Aorta (tissue), 5 donors: ENCODE measurements around the gene UCKL1. TPM values are rescaled to one million over a fixed set of nuclear protein-coding genes. Genes with fewer than 3 reads are reported as not detected.

Experiments
- ATAC-seq: fragments of 200-7000 bp; cut with Tn5 transposase; one replicate; pipeline ENCODE4 v1.9.1; 2022; ENCODE audit warnings: moderate library complexity; ENCODE audit not compliant: low FRiP score
- DNase-seq, 2 donors: peaks; one replicate each; pipeline ENCODE4 v3.0.0-alpha.2; 2020
- H3K27ac ChIP-seq, 2 donors: one replicate each; pipeline ENCODE4 v1.5.1; 2013; ENCODE audit warnings: low read length in 2 of 2, mild to moderate bottlenecking in 2 of 2, moderate library complexity in 2 of 2, control low read depth in 1 of 2, inconsistent platforms in 1 of 2, low read depth in 1 of 2
- H3K27me3 ChIP-seq, 2 donors: one replicate each; pipeline ENCODE4 v1.6.1; 2013; ENCODE audit warnings: control low read depth in 1 of 2, low read length in 1 of 2, mild to moderate bottlenecking in 1 of 2, moderate library complexity in 1 of 2; ENCODE audit not compliant: insufficient read depth in 2 of 2, control insufficient read depth in 1 of 2
- H3K36me3 ChIP-seq, 2 donors: one replicate each; pipeline ENCODE4 v1.6.1; 2013; ENCODE audit warnings: control low read depth in 1 of 2, low read length in 1 of 2, mild to moderate bottlenecking in 1 of 2; ENCODE audit not compliant: insufficient read depth in 2 of 2, control insufficient read depth in 1 of 2
- H3K4me1 ChIP-seq, 2 donors: one replicate each; pipeline ENCODE4 v1.6.1; 2013; ENCODE audit warnings: low read length in 2 of 2, control low read depth in 1 of 2, mild to moderate bottlenecking in 1 of 2, moderate library complexity in 1 of 2; ENCODE audit not compliant: insufficient read depth in 2 of 2, control insufficient read depth in 1 of 2
- H3K4me3 ChIP-seq, 2 donors: one replicate each; pipeline ENCODE4 v1.5.1; 2013; ENCODE audit warnings: low read length in 2 of 2, control low read depth in 1 of 2, mild to moderate bottlenecking in 1 of 2
- H3K9me3 ChIP-seq: one replicate; pipeline ENCODE4 v1.6.1; 2013; ENCODE audit warnings: mild to moderate bottlenecking, low read length; ENCODE audit not compliant: control insufficient read depth
- WGBS, 2 donors: extraction: QIAGEN DNeasy Blood & Tissue Kit; methylation state at CpG; one replicate each; pipeline ENCODE4 v1.1.7; 2013; 5-methylcytosine and 5-hydroxymethylcytosine counted together
- intact Hi-C, 2 donors: fragments of 100-400 bp; cut with DNase I; formaldehyde crosslinking; loops; one replicate each; pipeline versions ENCODE4 v1.14.2 to v1.15.0; 2022
- polyA plus RNA-seq, 2 donors: library from polyadenylated mRNA; stranded (reverse); fragments of 200-250 nt; gene quantifications; one replicate each; pipeline ENCODE4 v1.2.3, GENCODE V29; 2013
- total RNA-seq, 2 donors: library from RNA; stranded (reverse); fragmentation: NEBNext Ultra II Directional; extraction: Animal tissue kit (Norgen Biotek cat#: 25700); gene quantifications; one replicate each; pipeline ENCODE4 v1.2.1, GENCODE V29; 2021
- donor health status: healthy with polysubstance abuse.
- donor health status: Bipolar disorder and iron deficiency.
- donor health status: DM: no; HTN: no; CAD: no.
- donor health status: DM: no; HTN: no; CAD: no.
- donor health status: DM: yes; HTN: yes; CAD: no.

UCKL1 gene
- total and polyA plus RNA-seq, 4 donors, result 24.3 to 85.0 (median 33.4) TPM

DNA sequence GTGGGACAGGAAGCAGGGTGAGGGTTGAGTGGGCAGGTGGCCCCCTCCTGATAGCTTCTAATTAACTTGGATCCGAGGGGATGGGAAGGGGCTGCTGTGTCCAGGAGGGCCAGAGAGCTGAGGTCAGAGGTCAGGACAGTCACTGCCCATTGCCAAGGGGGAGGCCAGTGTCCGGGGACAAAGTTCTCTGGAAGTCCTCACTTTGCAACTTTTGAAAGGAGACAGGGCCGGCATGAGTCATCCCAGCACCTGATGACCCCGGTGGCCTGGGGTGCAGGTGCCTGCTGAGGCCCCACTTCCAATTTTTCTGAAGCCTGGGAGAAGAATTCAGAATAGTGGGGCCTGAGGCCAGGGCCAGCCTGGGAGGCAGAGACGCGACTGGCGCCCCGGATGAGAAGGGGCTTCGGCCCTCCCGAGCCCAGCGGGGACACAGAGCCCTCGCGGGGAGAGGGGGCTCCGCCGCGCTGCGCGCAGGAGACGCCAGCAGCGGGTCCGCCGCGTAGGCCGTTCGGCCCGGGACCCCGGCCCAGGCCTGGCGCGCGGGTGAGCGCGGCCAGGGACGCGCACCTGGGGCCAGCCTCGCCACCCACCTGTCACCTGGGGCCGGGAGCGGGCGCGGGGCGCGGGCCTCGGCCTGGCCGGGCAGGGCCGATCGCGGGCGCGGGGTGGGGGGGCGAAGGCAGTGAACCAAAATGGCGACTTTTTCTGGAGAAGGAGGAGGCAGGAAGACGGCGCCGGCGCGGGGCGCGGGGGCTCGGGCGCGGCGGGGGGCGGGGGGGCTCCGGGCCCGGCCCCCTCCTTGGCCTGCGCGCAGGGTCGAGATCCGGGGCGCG is 12.9 kb upstream of the UCKL1 start:
- intact Hi-C loops, result no loop called here
- peak overlapping the region; percentile 80 to 86 for H3K4me3 ChIP-seq
- DNase-seq, result peak; percentile 61 to 81
- WGBS, 2 donors, result 1% methylated on average over 31 to 70 of the region's 70 CpGs
- H3K36me3 ChIP-seq, result peaks cover 0 to 3% of the 10 kb centered on the region in 2 donors
- H3K27ac ChIP-seq, result no peak overlapping the region
- H3K4me1 ChIP-seq, result no peaks in the 10 kb centered on the region
- H3K27me3 ChIP-seq, result no peaks in the 10 kb centered on the region
- H3K9me3 ChIP-seq, result no peaks in the 10 kb centered on the region
- no peak for ATAC-seq

DNA sequence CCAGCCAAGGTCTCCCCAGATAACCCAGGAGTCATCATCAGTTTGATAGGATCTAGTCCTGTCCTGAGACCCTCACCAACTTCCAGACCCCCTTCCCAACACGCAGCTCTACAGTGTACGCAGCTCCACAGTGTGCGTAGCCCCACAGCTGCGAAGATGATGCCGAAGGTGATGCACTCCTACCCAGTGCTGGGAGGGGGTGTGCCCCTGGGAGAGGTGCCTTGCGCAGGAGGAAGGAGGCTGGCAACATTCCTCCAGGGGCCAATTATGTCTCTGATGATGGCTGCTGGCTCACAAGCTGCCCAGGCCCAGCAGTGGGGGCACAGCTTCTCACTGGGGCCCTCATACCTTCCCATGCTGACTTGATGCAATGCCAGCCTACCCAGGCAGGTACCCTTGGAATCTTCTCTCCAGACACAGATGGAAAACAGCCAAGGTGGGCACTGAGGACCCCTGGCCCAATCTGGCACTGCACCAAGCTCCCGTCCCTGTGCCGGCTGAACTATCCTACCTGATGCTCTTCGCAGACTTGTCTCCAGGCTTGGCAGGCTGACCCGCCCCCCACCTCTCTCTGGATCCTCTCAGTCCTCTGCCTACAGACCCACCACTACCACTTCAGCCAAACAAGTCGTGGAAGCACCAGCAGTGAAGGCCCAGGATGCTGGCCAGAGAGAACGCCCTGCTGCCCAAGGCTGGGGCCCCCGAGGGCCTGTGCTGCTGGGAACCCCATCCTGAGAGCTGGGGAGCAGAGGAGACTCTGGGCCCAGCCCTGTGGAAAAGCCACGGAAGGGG is 12.1 kb upstream of the UCKL1 start:
- Histone ChIP-seq H3K9me3 (no peaks in the 10 kb centered on the region), H3K4me3 (no peak overlapping the region), H3K36me3 (peaks cover 0 to 5% of the 10 kb centered on the region in 2 donors), H3K4me1 (no peaks in the 10 kb centered on the region), H3K27me3 (no peaks in the 10 kb centered on the region), H3K27ac (no peak overlapping the region)
- ATAC-seq (no peak), DNase-seq (peak in 1 of 2 donors; percentile 71)
- intact Hi-C loops, result no loop called here
- 72 to 74% methylated on average over 14 of the region's 14 CpGs for WGBS, 2 donors

DNA sequence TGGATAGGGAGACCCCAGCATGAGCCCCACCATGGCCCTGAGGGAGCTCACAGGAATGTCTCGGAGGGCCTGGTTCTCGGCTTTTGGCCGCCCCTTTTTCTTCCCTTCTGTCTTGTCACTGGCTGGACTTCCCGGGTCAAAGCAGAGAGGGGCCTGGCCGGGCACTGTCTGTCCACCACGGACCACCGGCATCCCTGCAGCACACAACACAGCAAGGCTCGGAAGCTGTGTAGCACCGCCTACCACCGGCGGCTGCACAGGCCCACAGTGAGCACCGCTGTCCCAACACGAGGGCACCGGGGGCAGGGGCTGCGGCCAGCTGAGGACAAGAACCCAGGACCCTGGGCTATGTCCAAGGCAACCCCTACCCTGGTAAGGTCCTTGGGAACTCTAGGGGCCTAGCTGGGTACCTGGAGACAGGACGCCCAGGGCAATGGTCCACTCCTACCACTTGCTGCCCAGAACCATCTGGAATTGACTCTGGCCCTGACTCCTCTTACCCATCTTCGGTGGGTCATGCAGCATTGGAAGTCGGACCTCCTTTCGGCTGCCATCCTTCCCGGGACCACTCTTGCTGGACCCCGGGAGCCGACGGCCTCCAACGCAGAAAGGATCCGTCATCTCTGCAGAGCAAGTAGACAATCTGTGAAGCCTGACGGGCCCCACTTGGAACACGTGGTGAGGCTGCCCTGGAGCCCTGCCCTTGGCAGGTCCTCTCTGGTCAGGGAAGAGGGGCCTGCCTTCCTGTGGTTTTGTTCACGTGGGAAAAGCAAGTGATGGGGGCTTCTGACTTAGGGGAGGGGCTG is 11.3 kb upstream of the UCKL1 start:
- WGBS, 2 donors, result 87 to 89% methylated on average over 28 of the region's 28 CpGs
- Histone ChIP-seq H3K4me1 (no peaks in the 10 kb centered on the region), H3K27me3 (no peaks in the 10 kb centered on the region), H3K27ac (no peak overlapping the region), H3K9me3 (no peaks in the 10 kb centered on the region), H3K4me3 (no peak overlapping the region), H3K36me3 (peaks cover 0 to 5% of the 10 kb centered on the region in 2 donors)
- ATAC-seq (no peak), DNase-seq (peak in 1 of 2 donors; percentile 70)
- intact Hi-C loops, result no loop called here

DNA sequence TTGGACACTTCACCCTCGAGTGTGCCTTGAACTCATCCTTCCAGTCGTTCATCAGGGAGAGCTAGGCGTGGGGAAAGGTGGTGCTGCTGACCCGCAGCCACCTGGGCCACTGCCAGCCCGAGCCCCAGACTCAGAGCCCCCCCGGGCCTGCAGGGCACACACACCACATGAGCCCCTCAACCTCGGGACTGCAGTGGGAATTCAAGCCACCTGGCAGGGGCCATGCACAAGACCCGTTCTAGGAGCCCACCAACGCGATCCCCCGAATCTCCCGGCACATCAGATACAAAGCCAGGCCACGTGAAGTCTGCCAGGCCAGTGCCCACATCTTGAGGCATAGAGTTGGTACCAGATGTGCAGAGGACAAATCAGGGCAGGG is 10.7 kb upstream of the UCKL1 start:
- Histone ChIP-seq H3K27ac (no peak overlapping the region), H3K27me3 (no peaks in the 10 kb centered on the region), H3K9me3 (no peaks in the 10 kb centered on the region), H3K36me3 (peaks cover 0 to 5% of the 10 kb centered on the region in 2 donors), H3K4me3 (no peak overlapping the region), H3K4me1 (no peaks in the 10 kb centered on the region)
- intact Hi-C loops, result no loop called here
- DNase-seq, result peak in 1 of 2 donors; percentile 63
- 90 to 91% methylated on average over 13 of the region's 13 CpGs for WGBS, 2 donors
- no peak for ATAC-seq

DNA sequence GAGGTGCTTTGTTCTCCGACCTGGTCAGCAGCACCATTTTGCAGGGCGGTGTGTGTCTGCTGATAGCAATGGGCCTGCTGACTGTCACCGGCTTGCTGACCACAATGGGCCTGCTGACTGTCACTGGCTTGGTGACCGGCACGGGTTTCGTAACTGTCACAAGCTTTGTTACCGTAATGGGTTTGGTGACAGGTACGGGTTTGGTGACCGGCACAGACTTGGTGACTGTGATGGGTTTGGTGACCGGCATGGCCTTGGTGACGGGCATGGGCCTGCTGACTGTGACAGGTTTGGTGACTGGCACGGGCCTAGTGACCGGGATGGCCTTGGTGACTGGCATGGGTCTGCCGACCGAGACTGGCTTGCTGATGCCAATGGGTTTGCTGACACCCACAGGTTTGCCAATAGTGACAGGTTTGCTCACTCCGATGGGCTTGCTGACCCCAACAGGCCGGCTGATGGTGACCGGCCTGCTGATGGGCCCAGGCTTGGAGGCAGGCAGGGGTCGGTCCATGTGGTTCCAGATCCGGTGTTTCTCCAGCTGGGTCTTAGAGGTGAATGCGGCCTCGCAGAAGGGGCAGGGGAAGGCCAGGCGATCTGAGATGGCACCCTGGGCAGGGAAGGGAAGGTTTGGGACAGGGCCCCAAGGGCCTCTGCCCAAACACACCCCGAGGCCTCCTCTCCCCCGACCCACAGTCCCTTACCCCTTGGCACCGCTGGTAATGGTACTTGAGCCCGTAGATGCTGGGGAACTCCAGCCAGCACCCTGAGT is 10.1 kb upstream of the UCKL1 start:
- Histone ChIP-seq H3K36me3 (peaks cover 0 to 5% of the 10 kb centered on the region in 2 donors), H3K4me1 (no peaks in the 10 kb centered on the region), H3K27ac (no peak overlapping the region), H3K9me3 (no peaks in the 10 kb centered on the region), H3K27me3 (no peaks in the 10 kb centered on the region), H3K4me3 (no peak overlapping the region)
- DNase-seq, result peak; percentile 50 to 75
- ATAC-seq, result no peak
- WGBS, 2 donors, result 93% methylated on average over 27 of the region's 27 CpGs
- intact Hi-C loops, result no loop called here

DNA sequence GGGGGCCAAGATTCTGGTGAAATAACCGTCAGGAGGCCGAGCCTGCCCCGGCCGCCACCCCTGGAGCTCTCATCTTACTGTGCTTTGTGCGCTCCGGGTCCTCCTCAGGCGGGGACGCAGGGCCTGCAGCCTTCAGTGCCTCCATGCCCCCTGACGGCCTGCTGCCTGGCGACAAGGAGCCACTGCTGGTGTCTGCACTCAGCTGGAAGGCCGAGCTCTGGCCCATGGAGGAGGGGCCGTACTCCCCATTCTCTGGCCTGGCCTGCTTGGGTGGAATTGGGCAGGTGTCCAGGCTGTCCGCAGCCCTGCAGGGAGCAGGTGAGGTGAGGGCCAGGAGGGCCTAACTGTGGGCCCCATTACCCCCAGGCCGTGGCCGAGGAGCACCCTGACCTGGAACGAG is 8.2 kb upstream of the UCKL1 start:
- DNase-seq, result peak in 1 of 2 donors; percentile 73
- 94% methylated on average over 16 of the region's 16 CpGs for WGBS, 2 donors
- intact Hi-C loops, result no loop called here

DNA sequence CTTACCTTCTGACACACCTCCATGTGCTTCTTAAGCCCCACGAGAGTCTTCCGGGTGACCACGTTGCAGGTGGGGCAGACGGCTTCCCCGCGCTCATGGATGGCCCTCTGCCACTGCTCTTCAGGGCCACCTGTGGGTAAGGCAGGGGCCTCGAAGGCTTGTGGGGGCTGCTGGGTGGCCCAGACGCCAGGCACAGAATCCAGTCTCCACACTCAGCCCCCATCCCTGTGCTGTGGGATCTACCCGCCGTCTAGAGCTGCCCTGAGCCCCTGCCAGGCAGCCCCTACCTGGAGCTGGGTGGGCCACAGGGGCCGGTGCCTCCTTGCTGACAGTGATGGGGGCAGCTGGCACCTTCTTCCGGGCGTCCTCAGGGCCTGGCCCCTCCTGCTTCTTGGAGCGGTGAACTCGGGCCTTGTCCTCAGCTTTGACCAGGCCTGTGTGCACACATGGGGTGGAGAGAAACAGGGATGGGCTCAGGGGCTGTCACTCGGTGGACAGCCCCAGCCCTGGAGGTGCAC is 7.6 kb upstream of the UCKL1 start:
- DNase-seq (no peak), ATAC-seq (no peak)
- Histone ChIP-seq H3K27me3 (no peaks in the 10 kb centered on the region), H3K4me1 (no peaks in the 10 kb centered on the region), H3K36me3 (peaks cover 0 to 5% of the 10 kb centered on the region in 2 donors), H3K9me3 (no peaks in the 10 kb centered on the region), H3K4me3 (no peak overlapping the region), H3K27ac (no peak overlapping the region)
- WGBS, 2 donors, result 91 to 92% methylated on average over 16 of the region's 16 CpGs
- intact Hi-C loops, result no loop called here

More for the DNA sequence above, 8.2 kb upstream of the UCKL1 start:
- Histone ChIP-seq H3K4me3 (no peak overlapping the region), H3K4me1 (no peaks in the 10 kb centered on the region), H3K36me3 (peaks cover 0 to 5% of the 10 kb centered on the region in 2 donors), H3K27ac (no peak overlapping the region), H3K9me3 (no peaks in the 10 kb centered on the region), H3K27me3 (no peaks in the 10 kb centered on the region)
- no peak for ATAC-seq

DNA sequence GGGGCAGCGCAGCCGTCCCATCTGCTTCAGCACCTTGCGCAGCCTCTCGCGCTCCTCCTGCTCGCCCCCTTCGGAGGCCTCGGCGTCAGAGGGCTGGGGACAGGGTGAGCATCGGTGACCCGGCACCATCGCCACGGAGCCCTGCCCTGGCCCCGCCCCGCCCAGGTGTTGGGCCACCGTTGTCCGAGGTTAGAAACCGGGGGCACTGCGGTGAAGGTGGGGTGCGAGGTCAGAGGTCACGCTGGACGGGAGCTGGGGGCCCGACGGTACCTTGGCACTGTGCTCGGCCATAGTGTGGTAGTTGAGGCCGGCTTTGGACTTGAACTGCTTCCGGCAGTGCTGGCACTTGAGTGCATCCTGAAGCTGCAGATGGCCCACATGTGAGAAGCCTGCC is 7.1 kb upstream of the UCKL1 start:
- 91 to 93% methylated on average over 27 of the region's 27 CpGs for WGBS, 2 donors
- intact Hi-C loops, result no loop called here
- no peaks in the 10 kb centered on the region for H3K4me1 ChIP-seq
- H3K36me3 ChIP-seq, result peaks cover 0 to 5% of the 10 kb centered on the region in 2 donors
- DNase-seq (no peak), ATAC-seq (no peak)
- H3K27me3 ChIP-seq, result no peaks in the 10 kb centered on the region
- no peaks in the 10 kb centered on the region for H3K9me3 ChIP-seq
- no peak overlapping the region for H3K4me3 ChIP-seq
- H3K27ac ChIP-seq, result no peak overlapping the region
